ENCODE results near the gene KIF19. TPM values are rescaled to one million over a fixed set of nuclear protein-coding genes. Genes with fewer than 3 reads are reported as not detected.

The KIF19 gene
- total RNA-seq, 4 donors from 2014 or later, result 2.1 to 31.4 (median 8.6) TPM

- Histone ChIP-seq H3K4me1 (peaks cover 0 to 17% (median 8%) of the 10 kb centered on the region in 4 donors), H3K36me3 (no peaks in the 10 kb centered on the region), H3K9me3 (no peaks in the 10 kb centered on the region), H3K4me3 (peak overlapping the region in 1 of 4 donors; percentile 10), H3K27ac (no peak overlapping the region), H3K27me3 (no peaks in the 10 kb centered on the region)
- TF ChIP-seq POLR2A (IDR thresholded peaks at IDR 0.05) (no peak), CTCF (IDR thresholded peaks at IDR 0.05) (peak; percentile 86 to 97 (median 90))
- DNase-seq, result peak; percentile 67 to 88 (median 84)
Measured at GRCh38 chr17:74368341-74369081, 42.5 kb downstream of the KIF19 start.

GRCh38 chr17:74369221-74369620 lies 43.2 kb downstream of the KIF19 start:
- no peaks in the 10 kb centered on the region for H3K27me3 ChIP-seq
- no peak overlapping the region for H3K27ac ChIP-seq
- no peaks in the 10 kb centered on the region for H3K36me3 ChIP-seq
- peak; percentile 60 to 76 (median 62) for DNase-seq
- peaks cover 0 to 24% (median 8%) of the 10 kb centered on the region in 4 donors for H3K4me1 ChIP-seq
- no peak for TF ChIP-seq POLR2A (IDR thresholded peaks at IDR 0.05)
- no peak for TF ChIP-seq CTCF (IDR thresholded peaks at IDR 0.05)
- no peaks in the 10 kb centered on the region for H3K9me3 ChIP-seq
- no peak overlapping the region for H3K4me3 ChIP-seq

- Histone ChIP-seq H3K27ac (no peak overlapping the region), H3K36me3 (no peaks in the 10 kb centered on the region), H3K9me3 (no peaks in the 10 kb centered on the region), H3K27me3 (no peaks in the 10 kb centered on the region), H3K4me3 (no peak overlapping the region), H3K4me1 (peaks cover 0 to 24% (median 8%) of the 10 kb centered on the region in 4 donors)
- TF ChIP-seq POLR2A (IDR thresholded peaks at IDR 0.05) (no peak), CTCF (IDR thresholded peaks at IDR 0.05) (no peak)
- DNase-seq, result no peak
Measured at GRCh38 chr17:74369665-74370490, 43.9 kb downstream of the KIF19 start.

GRCh38 chr17:74371653-74372147 lies 45.7 kb downstream of the KIF19 start:
- Histone ChIP-seq H3K27me3 (no peaks in the 10 kb centered on the region), H3K36me3 (no peaks in the 10 kb centered on the region), H3K27ac (no peak overlapping the region), H3K4me1 (peaks cover 0 to 24% (median 8%) of the 10 kb centered on the region in 4 donors), H3K9me3 (no peaks in the 10 kb centered on the region), H3K4me3 (no peak overlapping the region)
- no peak for DNase-seq
- no peak for TF ChIP-seq CTCF (IDR thresholded peaks at IDR 0.05)
- no peak for TF ChIP-seq POLR2A (IDR thresholded peaks at IDR 0.05)

GRCh38 chr17:74372426-74372825 lies 46.4 kb downstream of the KIF19 start:
- no peak overlapping the region for H3K4me3 ChIP-seq
- H3K9me3 ChIP-seq, result no peaks in the 10 kb centered on the region
- no peak for DNase-seq
- H3K27ac ChIP-seq, result no peak overlapping the region
- peaks cover 0 to 24% (median 8%) of the 10 kb centered on the region in 4 donors for H3K4me1 ChIP-seq
- H3K36me3 ChIP-seq, result no peaks in the 10 kb centered on the region
- TF ChIP-seq CTCF (IDR thresholded peaks at IDR 0.05) (no peak), POLR2A (IDR thresholded peaks at IDR 0.05) (no peak)
- H3K27me3 ChIP-seq, result no peaks in the 10 kb centered on the region
